ENCODE results near the gene TRIP10. TPM values are rescaled to one million over a fixed set of nuclear protein-coding genes. Genes with fewer than 3 reads are reported as not detected.
A peak's percentile ranks its signal among the peaks of the same experiment; 100 is the strongest.

The TRIP10 gene
- total and polyA plus RNA-seq, 4 donors: 3.4 to 9.9 (median 7.4) TPM

GRCh38 chr19:6721138-6721474, 18.4 kb upstream of the TRIP10 start:
- Histone ChIP-seq H3K27me3 (ENCODE audit: control insufficient read depth in 4 of 4, insufficient read depth in 4 of 4, low read length in 3 of 4) (no peaks in the 10 kb centered on the region), H3K9ac (ENCODE audit: low read depth in 1 of 2, low read length in 2 of 2) (no peak overlapping the region), H3K9me3 (ENCODE audit: control insufficient read depth in 4 of 4, low read length in 3 of 4) (no peaks in the 10 kb centered on the region), H3K36me3 (ENCODE audit: control insufficient read depth in 4 of 4, insufficient read depth in 3 of 4, low read depth in 1 of 4, low read length in 3 of 4) (peaks cover 3 to 27% (median 22%) of the 10 kb centered on the region in 4 donors), H3K4me1 (ENCODE audit: control insufficient read depth in 4 of 4, insufficient read depth in 4 of 4, low read length in 3 of 4) (peaks cover 5 to 62% (median 45%) of the 10 kb centered on the region in 4 donors), H3K4me3 (ENCODE audit: low read depth in 1 of 3, low read length in 3 of 3) (peak overlapping the region in 2 of 3 donors; percentile 31 to 38), H3K27ac (ENCODE audit: low read depth in 1 of 2, low read length in 2 of 2) (peak overlapping the region; percentile 73 to 84)
- TF ChIP-seq, protein P1, sequence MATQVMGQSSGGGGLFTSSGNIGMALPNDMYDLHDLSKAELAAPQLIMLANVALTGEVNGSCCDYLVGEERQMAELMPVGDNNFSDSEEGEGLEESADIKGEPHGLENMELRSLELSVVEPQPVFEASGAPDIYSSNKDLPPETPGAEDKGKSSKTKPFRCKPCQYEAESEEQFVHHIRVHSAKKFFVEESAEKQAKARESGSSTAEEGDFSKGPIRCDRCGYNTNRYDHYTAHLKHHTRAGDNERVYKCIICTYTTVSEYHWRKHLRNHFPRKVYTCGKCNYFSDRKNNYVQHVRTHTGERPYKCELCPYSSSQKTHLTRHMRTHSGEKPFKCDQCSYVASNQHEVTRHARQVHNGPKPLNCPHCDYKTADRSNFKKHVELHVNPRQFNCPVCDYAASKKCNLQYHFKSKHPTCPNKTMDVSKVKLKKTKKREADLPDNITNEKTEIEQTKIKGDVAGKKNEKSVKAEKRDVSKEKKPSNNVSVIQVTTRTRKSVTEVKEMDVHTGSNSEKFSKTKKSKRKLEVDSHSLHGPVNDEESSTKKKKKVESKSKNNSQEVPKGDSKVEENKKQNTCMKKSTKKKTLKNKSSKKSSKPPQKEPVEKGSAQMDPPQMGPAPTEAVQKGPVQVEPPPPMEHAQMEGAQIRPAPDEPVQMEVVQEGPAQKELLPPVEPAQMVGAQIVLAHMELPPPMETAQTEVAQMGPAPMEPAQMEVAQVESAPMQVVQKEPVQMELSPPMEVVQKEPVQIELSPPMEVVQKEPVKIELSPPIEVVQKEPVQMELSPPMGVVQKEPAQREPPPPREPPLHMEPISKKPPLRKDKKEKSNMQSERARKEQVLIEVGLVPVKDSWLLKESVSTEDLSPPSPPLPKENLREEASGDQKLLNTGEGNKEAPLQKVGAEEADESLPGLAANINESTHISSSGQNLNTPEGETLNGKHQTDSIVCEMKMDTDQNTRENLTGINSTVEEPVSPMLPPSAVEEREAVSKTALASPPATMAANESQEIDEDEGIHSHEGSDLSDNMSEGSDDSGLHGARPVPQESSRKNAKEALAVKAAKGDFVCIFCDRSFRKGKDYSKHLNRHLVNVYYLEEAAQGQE (IDR thresholded peaks at IDR 0.05): no peak
- TF ChIP-seq JUND (IDR thresholded peaks at IDR 0.05) (no peak), FOXA2 (IDR thresholded peaks at IDR 0.05) (no peak), CTCF (IDR thresholded peaks at IDR 0.05; ENCODE audit: low read depth, low read length, missing input control) (no peak), FOXA1 (IDR thresholded peaks at IDR 0.05) (no peak), EGR1 (IDR thresholded peaks at IDR 0.05; ENCODE audit: low read depth in 2 of 2) (no peak), TAF1 (conservative IDR thresholded peaks at IDR 0.05) (no peak), HNF4G (IDR thresholded peaks at IDR 0.05) (no peak), NR2F2 (IDR thresholded peaks at IDR 0.05) (no peak)
- TF ChIP-seq, protein P2, sequence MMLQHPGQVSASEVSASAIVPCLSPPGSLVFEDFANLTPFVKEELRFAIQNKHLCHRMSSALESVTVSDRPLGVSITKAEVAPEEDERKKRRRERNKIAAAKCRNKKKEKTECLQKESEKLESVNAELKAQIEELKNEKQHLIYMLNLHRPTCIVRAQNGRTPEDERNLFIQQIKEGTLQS (IDR thresholded peaks at IDR 0.05): no peak
- TF ChIP-seq, protein P3, sequence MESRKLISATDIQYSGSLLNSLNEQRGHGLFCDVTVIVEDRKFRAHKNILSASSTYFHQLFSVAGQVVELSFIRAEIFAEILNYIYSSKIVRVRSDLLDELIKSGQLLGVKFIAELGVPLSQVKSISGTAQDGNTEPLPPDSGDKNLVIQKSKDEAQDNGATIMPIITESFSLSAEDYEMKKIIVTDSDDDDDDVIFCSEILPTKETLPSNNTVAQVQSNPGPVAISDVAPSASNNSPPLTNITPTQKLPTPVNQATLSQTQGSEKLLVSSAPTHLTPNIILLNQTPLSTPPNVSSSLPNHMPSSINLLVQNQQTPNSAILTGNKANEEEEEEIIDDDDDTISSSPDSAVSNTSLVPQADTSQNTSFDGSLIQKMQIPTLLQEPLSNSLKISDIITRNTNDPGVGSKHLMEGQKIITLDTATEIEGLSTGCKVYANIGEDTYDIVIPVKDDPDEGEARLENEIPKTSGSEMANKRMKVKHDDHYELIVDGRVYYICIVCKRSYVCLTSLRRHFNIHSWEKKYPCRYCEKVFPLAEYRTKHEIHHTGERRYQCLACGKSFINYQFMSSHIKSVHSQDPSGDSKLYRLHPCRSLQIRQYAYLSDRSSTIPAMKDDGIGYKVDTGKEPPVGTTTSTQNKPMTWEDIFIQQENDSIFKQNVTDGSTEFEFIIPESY (IDR thresholded peaks at IDR 0.05): no peak
- TF ChIP-seq, protein P4, sequence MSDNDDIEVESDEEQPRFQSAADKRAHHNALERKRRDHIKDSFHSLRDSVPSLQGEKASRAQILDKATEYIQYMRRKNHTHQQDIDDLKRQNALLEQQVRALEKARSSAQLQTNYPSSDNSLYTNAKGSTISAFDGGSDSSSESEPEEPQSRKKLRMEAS (IDR thresholded peaks at IDR 0.05): no peak
- DNase-seq (ENCODE audit: low spot score): no peak

GRCh38 chr19:6721773-6722172, 17.7 kb upstream of the TRIP10 start:
- 44% methylated on average over 5 of the region's 5 CpGs for WGBS
- no peaks in the 10 kb centered on the region for H3K27me3 ChIP-seq (ENCODE audit: control insufficient read depth in 4 of 4, insufficient read depth in 4 of 4, low read length in 3 of 4)
- DNase-seq (ENCODE audit: low spot score): no peak
- H3K9ac ChIP-seq (ENCODE audit: low read depth in 1 of 2, low read length in 2 of 2): peak overlapping the region; percentile 12 to 22
- no peak for TF ChIP-seq RAD21 (IDR thresholded peaks at IDR 0.05)
- no peak for TF ChIP-seq YY1 (IDR thresholded peaks at IDR 0.05)
- TF ChIP-seq, protein P4 (IDR thresholded peaks at IDR 0.05): no peak
- no peak for TF ChIP-seq HNF4A (conservative IDR thresholded peaks at IDR 0.05)
- TF ChIP-seq, protein P1 (IDR thresholded peaks at IDR 0.05): peak; percentile 80
- TF ChIP-seq CTCF (IDR thresholded peaks at IDR 0.05; ENCODE audit: low read depth, low read length, missing input control): no peak
- peak overlapping the region; percentile 31 to 50 (median 38) for H3K4me3 ChIP-seq (ENCODE audit: low read depth in 1 of 3, low read length in 3 of 3)
- peaks cover 5 to 60% (median 44%) of the 10 kb centered on the region in 4 donors for H3K4me1 ChIP-seq (ENCODE audit: control insufficient read depth in 4 of 4, insufficient read depth in 4 of 4, low read length in 3 of 4)
- H3K36me3 ChIP-seq (ENCODE audit: control insufficient read depth in 4 of 4, insufficient read depth in 3 of 4, low read depth in 1 of 4, low read length in 3 of 4): peaks cover 3 to 26% (median 18%) of the 10 kb centered on the region in 4 donors
- peak overlapping the region; percentile 73 to 84 for H3K27ac ChIP-seq (ENCODE audit: low read depth in 1 of 2, low read length in 2 of 2)
- no peaks in the 10 kb centered on the region for H3K9me3 ChIP-seq (ENCODE audit: control insufficient read depth in 4 of 4, low read length in 3 of 4)
